Measurements from ENCODE around the gene C9orf153. TPM values are rescaled to one million over a fixed set of nuclear protein-coding genes. Genes with fewer than 3 reads are reported as not detected.
A peak's percentile ranks its signal among the peaks of the same experiment; 100 is the strongest.
"Not testable (repeated sequence)": the region's sequence is repeated elsewhere in the genome, so short reads cannot be mapped to it uniquely, and the experiment has no call there.

C9orf153 gene
- total RNA-seq, 1 donor, result 0.81 TPM

DNA sequence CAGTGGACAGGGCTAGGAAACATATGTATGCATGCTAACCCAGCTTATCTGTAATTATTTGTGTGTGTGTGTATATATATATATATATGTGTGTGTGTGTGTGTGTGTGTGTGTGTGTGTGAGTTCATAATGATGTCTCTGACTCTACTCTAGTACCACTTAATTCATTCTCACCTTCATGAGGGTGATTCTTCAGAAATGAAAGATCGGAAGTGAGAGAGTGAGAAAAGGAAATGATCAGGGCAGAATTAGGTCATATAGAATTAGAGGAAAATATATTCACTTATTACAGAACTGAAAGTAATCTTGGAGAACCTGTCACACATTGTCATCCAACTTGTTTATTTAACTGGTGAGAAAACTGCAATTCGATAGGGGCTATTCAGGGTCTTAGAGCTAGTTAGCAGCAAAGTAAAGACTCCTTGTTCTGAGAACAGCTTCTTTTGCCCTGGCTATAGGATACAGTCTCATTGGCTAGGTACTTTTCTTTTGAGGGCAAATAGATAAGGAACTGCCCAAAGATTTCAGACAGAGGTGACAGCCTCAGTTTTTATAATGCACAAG is 58.8 kb downstream of the C9orf153 start:
- DNase-seq (ENCODE audit: low read depth in 2 of 3, low spot score in 2 of 3), result no peak

DNA sequence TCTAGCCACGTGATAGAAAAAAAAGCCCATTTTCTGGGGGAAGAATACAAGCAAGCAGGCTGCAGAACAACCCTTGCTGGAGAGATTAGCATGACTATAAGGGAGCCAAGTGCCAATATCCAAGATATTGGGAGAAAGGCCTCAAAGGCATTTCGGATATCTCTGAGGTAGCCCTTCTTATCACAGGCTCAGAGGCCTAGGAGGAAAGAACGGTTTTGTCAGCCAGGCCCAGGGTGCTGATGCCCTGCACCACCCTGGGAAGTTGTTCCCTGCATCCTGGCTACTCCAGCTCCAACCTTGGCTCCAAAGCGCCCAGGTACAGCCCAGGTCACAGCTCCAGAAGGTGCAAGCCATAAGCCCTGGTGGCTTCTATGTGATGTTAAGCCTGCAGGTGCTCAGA is 66.4 kb downstream of the C9orf153 start:
- DNase-seq (ENCODE audit: low read depth in 2 of 3, low spot score in 2 of 3), result no peak

DNA sequence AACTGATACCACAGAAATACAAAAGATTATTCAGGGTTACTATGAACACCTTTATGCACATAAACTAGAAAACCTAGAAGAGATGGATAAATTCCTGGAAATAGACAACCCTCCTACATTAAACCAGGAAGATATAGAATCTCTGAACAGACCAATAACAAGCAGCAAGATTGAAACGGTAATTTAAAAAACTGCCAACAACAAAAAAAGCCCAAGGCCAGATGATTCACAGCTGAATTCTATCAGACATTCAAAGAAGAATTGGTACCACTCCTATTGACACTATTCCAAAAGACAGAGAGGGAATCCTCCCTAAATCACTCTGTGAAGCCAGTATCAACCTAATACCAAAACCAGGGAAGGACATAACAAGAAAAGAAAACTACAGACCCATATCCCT is 68.8 kb downstream of the C9orf153 start:
- not testable (repeated sequence) for DNase-seq (ENCODE audit: low read depth in 2 of 3, low spot score in 2 of 3)

DNA sequence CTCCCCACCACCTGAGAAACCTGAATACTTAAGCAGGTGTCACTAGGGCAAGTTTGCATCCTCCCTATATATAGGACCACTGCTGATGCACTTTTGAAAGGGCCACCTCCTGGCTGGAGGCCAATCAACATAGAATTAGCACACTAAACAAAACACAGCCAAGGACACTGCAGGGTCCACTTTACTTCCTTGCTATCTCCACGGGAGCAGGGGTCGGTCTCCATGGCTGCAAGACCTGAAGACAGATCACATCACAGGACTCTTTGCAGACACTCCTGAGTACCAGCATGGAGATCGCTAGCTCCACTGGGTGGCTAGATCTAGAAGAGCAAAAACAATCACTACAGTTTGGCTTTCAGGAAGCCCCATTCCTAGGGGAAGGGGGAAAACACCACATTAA is 72.3 kb downstream of the C9orf153 start:
- no peak for DNase-seq (ENCODE audit: low read depth in 2 of 3, low spot score in 2 of 3)

DNA sequence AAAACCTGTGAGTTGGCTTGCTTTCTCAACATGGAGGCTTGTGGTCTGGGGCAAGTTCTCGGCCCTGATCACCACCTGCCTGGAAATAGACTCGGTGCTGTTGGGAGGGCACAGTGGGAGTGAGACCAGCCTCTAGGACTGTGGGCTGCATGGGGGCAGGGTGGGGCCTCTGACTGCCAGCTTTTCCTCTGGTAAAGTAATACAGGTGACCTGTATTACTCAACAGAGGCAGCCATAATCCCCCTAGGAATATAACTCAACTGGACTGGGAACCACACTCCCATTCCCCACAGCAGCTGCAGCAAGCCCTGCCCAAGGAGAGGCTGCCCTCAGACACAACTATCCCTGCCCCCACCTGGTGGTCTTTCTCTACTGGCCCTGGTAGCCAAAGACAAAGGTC is 72.8 kb downstream of the C9orf153 start:
- DNase-seq (ENCODE audit: low read depth in 2 of 3, low spot score in 2 of 3), result no peak

DNA sequence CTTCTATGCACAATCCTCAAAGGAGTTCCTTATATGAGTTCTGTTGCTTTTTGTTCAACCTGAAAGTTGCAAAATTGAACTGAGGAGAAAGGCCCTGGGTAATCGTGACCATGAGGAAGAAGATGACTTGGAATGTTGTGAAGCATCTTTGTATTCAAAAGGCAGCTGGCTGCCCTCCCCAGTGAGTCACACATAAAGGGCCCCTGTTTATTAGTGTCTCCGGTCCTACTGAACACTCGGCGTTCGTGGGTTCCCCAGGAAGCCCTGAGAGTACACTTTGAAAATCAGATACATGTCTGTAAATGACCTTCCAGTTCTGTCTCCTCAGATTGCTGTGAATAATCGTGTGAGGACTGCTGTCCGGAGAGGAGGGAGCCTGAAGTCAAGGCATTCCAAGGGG is 73.6 kb downstream of the C9orf153 start:
- DNase-seq (ENCODE audit: low read depth in 2 of 3, low spot score in 2 of 3), result no peak

DNA sequence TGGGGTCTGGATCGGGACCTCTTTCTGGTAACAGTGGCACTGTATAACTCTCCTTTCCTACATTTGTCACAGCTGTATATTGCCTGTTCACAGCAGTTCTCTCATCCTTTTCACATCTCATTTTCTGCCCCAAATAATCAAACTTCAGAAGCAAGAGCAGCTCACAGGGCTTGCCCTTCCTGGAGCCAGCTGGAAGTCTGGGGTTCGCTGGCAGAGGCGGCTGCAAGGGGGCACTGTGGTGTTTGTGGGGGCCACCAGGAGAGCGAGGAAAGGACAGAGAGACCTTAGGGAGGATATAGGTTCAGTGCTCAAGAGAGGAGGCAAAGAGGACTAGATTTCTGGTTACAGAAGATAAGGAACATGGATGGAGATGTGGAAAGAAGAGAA is 75.3 kb downstream of the C9orf153 start:
- DNase-seq (ENCODE audit: low read depth in 2 of 3, low spot score in 2 of 3), result no peak

DNA sequence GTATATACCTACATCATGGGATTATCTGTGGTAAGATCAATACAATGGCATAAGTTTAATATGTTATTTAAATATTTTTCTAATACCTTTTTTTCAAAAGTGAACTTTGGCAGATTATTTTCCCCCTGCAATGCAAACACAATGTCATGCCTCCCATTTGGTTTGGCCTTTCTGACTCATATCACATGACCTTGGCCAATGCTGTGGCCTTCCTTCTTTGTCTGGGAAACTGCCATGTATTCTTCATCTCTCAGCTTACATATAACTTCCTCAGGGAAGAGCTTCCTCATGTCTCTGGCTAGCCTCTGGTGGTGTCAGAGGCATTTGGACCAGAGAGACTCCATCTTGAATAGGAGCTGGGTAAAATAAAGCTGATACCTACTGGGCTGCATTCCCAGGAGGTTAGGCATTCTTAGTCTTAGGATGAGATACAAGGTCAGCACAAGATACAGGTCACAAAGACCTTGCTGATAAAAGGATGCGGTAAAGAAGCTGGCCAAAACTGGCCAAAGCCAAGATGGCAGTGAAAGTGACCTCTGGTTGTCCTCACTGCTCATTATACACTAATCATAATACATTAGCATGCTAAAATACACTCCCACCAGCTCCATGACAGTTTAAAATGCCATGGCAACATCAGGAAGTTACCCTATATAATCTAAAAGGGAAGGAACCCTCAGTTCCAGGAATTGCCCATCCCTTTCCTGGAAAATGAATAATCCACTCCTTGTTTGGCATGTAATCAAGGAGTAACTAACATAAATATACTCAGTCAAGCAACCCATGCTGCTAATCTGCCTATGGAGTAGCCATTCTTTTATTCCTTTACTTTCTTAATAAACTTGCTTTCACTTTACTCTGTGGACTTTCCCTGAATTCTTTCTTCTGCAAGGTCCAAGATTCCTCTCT is 76.0 kb downstream of the C9orf153 start:
- no peak for DNase-seq (ENCODE audit: low read depth in 2 of 3, low spot score in 2 of 3)

DNA sequence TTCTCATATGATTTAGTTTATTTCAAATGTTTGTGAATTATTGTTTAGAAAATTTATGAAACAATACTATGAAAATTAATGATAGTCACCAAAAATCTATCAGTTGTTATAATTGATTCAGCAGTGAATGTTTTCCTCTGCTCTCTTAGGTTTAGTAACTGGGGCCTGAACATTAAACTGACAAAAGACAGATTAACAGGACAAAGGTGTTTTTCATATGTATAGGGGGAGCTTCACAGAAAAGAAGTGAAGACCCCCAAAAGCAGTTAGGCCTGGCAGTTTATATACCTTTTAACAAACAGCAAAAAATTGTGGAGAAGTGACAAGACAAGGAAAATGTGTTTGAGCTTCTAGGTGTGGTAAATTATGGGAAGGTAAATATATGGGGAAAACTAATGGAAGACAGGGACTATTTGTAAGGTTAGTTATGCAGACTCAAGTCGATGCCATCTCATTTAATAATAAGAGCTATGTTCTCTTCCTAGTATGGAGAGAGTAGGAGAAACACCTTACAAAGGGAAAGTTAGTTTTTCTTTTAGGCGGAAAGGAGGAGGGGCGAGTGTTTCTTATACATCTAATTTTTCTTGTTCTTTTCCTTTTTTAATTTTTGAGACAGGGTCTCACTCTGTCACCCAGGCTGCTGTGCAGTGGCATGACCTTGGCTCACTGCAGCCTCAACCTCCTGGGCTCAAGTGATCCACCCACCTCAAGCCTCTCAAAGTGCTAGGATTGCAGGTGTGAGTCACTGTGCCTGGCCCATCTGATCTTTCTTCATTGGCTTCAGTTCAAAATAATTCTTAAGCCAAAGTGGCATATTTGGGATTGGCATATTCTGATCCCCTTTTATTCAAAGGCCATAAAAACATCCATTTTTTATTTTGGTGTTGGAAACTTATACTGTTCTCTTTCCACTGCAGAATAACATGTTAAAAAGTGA is 77.8 kb downstream of the C9orf153 start:
- no peak for DNase-seq (ENCODE audit: low read depth in 2 of 3, low spot score in 2 of 3)

DNA sequence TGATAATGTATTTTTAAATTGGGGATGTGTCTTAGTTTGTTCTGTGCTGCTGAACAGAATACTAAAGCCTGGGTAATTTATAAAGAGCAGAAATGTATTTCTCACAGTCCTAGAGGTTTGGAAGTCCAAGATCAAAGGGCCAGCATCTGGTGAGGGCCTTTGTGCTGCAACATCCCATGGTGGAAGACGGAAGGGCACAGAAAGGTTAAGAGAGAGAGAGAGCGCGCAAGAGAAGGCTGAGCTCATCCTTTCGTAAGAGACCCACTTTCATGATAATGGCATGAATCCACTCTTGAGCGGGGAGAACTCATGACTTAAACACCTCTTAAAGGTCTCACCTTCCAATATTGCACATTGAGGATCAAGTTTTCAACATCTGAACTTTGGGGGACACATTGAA is 81.0 kb downstream of the C9orf153 start:
- no peak for DNase-seq (ENCODE audit: low read depth in 2 of 3, low spot score in 2 of 3)

DNA sequence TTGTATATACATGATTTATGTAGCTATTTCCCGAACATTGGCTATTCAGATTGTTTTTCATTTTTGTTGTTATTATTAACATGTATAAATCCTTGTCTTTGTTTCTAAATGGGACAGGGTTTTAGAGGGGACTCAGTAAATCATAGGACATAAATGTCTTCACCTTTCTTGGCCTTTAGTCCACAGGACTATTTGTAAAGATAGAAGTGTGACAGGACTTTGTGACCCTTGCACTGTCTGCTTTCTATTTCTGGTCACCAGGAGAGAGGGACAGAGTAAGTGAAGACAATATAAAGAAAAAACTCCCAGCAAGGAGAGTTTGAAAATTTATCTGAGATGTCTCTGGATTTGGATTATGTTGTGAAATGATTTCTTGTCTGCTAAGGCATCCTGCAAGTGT is 81.5 kb downstream of the C9orf153 start:
- DNase-seq (ENCODE audit: low read depth in 2 of 3, low spot score in 2 of 3), result no peak

DNA sequence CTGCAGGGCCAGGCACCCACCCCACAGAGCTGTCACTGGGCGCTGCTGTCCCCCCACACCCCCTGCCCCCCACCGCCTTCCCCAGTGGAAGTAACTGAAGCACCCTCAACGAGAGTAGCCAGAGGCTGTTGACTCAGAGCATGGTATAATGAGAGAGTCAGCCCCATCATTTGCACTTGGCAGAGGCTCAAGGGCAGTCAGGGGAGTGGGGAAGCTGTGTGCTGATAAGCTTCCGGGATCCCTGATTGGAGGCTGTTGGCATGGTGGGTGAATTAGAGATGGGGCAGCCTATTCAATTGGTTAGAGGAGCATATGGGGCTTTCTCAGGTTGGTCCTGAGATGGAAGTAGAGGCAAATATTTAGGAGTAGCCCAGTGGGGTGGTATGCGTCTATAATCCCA is 83.0 kb downstream of the C9orf153 start:
- peak in 1 of 3 donors; percentile 10 for DNase-seq (ENCODE audit: low read depth in 2 of 3, low spot score in 2 of 3)

DNA sequence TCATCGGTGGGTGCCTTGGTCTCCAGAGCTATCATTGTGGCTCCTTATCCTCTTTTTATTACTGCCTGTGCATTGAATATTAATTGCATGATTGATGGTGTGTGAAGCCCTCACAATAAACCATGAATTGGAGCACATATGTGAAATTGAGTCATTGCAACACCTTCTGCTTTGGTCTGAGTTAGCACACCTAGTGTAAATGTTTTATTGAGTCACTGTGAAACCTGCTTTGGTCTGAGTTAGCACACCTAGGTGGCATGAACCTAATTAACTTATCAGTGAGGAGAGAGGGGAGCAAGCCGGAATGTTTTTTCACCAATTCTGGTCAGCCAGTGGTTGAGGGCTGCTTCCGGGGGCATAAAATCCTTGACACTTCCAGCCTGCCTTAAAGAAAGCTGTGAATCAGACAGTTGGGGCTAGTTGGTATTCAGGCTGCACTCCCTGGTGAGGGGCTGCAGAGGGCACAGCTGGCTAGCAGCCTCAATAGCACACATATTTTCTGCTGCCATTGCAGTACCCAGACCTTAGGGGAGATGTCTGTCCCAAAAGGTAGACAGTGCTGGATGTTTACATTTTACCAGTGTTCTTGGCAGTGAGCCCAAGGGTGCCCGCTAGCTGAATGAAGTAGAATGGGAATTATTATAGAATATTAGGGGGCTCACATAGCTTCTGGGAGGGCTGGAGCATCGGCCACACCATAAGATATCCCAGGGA is 83.6 kb downstream of the C9orf153 start:
- DNase-seq (ENCODE audit: low read depth in 2 of 3, low spot score in 2 of 3), result no peak

DNA sequence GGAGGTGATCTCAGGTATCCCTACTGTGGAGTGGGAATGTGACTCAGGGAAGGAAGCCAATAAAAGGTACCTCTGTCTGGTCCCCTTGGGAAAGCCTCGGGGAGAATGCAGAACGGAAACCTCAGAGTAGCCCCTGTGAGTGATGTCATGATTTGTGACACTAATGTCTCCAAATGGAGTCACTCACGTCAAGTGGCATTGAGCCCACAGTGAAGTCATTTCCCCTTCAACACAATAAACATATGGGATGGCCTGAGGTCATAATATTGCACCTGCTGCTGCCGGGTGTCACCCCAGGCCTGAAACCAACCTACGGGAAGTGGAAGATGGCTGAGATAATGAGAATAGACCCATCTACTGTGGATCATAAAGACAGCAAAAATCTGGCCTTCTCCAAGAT is 84.2 kb downstream of the C9orf153 start:
- no peak for DNase-seq (ENCODE audit: low read depth in 2 of 3, low spot score in 2 of 3)

Small RNA genes within 50 kb of the gene (small RNA-seq; reads per million reads assigned to genes)
- gene AL137849.1 (not detected), gene RN7SKP264 (not detected)

Other genes with a start within 250 kb of the C9orf153 start
- 1.1 TPM for gene GOLM1, start 160.1 kb downstream of the C9orf153 start, total RNA-seq
- 17.5 TPM for gene ISCA1, start 22.9 kb upstream of the C9orf153 start, total RNA-seq
- gene TUT7, start 94.8 kb upstream of the C9orf153 start, total RNA-seq, result 15.9 TPM